C1 segment of cervical spinal cord (tissue), 14 donors: Measurements from ENCODE around the gene MGRN1.

Source experiments
- DNase-seq, 14 donors: peaks; one replicate each; lab custom pipeline; 2025; lab: John Stamatoyannopoulos, UW

MGRN1 gene

GRCh38 chr16:4685776-4686496 is 61.3 kb downstream of the MGRN1 start:
- no peak for DNase-seq

DNA sequence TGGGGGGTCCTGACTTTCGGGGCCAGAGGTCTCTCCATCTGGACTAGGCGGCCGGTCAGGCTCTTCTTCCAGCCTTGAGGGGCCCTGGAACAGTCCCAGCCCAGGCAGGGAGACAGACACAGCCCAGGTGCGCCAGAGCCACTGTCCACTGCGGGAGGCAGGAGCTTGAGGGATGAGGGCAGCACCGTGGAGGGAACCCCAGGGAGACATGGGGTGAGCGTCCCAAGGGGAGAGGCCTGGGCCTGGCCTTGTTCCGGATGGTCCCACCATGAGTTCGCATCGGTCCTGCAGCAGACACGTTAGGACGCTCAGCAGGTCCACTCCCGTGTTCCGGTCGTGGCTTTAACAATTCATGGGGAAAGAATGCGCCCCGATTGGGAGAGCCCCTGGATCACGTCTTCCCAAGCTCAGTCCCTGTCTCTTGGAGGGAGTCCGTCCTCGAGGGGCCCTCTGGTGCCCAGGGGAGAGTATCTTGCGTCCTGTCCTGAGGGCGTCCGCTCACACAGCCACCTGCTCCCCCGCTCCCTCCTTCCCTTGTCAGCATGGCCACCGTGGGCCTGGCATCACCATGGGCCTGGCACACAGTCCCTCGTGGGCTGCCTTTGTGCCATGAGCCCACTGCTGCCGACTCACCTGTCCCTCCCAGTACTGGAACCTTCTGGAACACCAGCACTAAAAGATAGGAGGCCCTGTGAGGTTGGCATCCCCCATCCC is 62.0 kb downstream of the MGRN1 start:
- DNase-seq, result no peak

DNA sequence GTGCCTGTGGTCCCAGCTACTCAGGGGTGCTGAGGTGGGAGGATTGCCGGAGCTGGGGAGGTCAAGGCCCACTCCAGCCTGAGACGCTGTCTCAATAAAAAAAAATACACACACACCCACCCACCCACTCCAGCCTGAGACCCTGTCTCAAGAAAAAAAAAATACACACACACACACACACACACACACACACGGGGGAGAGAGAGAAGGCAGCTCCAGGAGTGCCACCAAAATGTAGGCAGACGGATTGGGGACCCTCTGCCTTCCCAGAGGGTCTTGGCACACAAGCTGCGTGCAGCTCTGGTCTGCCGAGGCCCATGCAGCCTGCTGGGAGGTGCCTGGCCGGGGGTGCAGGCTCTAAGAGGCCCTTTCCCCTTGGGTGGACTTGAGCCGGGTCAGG is 62.8 kb downstream of the MGRN1 start:
- DNase-seq, result no peak

GRCh38 chr16:4687946-4688673 is 63.5 kb downstream of the MGRN1 start:
- no peak for DNase-seq

DNA sequence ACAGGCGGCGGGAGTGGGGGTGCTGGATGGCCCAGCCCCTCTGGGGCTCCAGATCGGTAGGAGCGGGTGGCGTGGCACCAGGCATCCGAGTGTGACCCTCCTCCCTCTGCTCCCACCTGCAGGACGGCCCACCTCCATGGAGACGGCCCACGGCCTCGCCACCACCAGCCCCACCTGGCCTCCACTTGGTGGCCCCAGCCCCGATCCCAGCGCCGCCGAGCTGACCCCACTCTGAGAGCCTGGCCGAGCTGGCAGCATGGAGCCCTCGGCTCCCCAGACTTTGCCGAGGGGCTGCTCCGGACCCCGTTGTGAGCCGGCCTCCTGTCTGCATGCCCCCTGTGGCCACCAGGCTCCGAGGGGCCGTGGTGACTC is 64.0 kb downstream of the MGRN1 start:
- DNase-seq, result no peak

DNA sequence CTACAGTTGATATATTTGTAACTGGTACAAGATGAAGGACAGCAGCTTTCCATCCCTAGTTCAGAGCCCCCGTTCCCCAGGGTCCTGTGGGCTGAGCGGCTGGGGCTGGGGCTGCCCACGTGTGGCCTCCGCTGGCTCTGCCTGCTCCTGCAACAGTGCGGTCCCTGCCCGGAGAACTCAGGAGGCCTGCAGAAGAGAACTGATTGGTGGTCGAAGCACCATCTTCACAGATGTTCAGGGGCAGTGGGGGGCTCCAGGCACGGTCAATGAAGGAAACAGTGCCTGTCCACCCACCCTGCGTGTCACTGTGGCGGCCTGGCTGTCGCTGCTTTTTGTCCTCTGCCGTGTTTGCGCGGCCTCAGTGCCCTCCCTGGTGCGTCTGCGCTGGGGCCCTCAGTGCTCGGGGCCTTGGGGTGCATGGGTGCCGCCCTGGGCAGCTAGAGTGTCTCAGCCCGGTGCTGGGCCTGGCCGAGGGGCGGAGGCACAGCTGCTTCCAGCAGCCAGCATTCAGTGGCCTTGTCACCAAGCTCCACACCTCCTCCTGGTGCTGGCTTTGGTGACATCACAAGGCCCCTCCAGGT is 64.6 kb downstream of the MGRN1 start:
- no peak for DNase-seq

DNA sequence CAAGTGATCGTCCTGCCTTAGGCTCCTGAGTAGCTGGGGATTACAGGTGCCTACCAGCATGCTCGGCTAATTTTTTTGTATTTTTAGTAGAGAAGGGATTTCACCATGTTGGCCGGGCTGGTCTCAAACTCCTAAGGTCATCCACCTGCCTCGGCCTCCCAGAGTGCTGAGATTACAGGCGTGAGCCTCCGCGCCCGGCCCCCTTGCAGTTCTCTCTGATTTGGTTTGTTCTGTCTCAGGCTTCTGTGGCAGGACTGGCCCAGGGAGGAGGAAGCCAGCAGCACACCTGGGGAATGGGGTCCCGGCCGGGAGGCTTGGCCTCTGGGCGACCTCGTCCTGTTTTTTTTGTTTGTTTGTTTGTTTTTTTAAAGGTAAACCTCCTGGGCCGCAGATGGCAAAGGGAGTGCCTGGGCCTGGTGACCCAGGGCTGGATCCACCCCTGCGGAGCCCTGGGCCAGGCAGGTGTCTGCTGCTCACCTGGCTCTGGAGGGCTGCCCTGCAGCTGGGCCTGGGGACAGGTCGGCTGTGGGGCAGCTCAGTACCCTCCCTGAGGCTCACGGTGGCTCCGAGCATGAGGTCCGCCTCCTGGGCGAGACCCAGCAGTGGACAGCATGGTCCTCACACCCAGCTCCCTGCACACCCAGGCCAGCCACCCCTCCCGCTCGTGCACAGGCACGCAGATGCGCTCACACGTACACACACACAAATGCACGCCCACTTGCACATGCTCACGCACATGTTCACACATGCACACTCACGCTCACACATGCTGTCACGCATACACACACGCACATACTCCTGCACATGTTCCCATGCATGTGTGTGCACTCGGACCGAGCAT is 65.5 kb downstream of the MGRN1 start:
- DNase-seq, result no peak

DNA sequence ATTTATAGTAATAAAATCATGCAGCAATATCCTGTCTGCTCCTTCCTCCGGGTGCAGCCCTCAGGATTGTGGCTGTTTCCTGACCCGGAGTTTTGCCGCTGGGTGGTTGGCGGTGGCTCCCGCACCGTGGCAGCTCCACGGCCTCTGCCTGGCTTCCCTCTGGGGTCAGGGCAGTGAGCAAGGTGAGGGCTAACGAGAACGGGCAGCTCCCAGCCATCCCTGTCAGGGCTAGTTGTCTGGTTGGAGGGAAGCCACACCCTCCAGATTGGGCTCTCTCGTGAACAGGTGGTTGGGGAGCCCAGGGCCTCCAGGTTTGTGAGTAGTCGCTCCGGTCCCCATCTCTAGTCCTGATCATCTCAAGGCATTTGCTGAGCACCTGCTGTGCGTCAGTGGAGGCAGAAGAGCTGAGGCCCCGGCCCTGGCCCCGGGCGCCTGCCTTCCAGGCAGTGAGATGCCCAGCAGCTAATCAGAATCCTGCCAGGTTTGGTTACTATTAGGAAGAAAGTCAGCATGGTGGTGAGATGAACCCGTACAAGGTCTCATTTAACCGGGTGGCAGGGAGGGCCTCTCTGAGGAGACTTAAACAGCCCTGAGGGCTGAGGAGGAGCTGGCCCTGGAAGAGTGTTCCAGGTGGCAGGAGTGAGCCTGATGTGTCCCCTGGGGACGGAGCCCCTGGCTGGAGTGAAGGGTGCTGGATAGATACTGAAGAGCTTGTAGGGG is 66.5 kb downstream of the MGRN1 start:
- DNase-seq, result peak in 1 of 14 donors; percentile 43

DNA sequence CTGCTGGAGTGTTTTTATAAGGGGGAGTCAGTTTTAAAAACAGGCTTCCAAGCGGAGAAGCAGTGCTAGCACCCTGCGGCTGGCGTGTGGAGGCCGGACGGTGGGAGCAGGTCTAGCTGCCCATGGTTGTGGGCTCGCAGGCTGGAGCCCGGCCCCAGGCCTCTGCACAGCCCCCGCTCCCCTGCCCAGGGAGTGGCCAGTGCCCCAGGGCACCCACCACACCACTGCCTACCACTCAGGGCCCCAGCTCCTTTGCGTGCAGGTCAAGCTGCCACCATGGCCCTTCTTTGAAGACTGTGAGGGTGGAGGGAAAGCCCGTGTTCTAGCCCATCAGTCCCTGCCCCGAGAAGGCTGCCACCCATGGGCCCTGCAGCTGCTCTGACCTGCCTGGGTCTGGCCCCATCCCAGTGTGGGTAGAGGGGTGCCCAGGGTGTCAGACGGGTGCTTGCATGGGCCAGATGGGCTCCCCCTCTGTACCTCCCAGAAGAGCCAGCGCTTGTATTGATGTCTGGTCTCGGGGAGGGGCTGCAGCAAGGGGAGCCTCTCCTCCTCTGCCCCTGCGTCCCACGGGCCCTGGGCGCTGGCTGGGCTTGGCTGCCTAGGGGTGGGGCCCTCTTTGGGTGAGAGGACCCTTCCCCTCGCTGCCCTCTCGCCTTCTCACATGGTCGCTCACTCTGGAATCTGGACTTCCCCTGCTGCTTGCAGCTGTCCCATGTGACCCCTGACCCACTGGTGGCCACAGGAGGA is 67.2 kb downstream of the MGRN1 start:
- DNase-seq, result no peak

- no peak for DNase-seq
These were observed 68.1 kb downstream of the MGRN1 start for GRCh38 chr16:4692460-4693295.

- peak; percentile 65 to 99 (median 91) for DNase-seq
These were observed 68.8 kb downstream of the MGRN1 start, which contains the start of gene NUDT16L1 for GRCh38 chr16:4693296-4693955. TSS of gene NUDT16L1 (plus strand) at chr16:4693562. CDS start at chr16:4693727, 165 bp downstream.

GRCh38 chr16:4693956-4694641 is 69.5 kb downstream of the MGRN1 start:
- no peak for DNase-seq

- peak in 6 of 14 donors; percentile 12 to 39 (median 31) for DNase-seq
These were observed 70.2 kb downstream of the MGRN1 start for GRCh38 chr16:4694642-4695451.

GRCh38 chr16:4695473-4696171 is 71.0 kb downstream of the MGRN1 start:
- DNase-seq, result no peak

DNA sequence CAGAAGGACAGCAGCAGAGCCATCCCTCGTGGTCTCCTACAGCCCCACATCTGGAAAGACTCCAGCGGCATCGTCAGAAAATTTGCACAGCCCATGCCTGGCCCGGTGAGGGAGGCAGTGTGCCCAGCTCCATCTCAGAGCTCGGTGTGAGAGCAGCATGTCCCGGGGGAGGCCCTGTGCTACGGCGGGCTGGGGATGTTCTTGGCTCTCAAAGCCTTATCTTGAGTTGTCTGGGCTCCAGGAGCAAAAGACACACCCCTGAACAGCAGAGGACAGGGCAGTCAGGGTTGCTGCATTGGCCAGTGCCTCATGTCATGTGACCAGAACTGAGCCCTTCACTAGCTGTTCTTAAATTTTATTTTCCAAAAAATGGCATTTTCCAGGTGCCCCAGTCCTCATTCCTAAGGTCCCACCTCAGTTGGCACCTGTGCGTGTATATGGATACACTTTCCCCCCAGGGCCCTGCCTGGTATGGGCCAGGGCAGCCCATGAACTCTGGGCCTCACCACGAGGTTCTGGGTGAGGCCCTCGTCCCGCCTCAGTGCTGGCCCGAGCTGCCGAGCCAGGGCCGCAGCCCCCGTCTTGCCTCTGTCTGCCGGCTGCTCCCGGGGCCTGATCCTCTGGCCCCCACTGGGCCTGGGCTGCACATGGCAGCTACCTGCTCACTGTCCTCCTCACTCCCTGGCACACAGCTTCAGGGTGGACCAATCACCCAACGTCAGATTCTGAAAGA is 71.7 kb downstream of the MGRN1 start:
- no peak for DNase-seq
